SK-N-MC (cell line): ENCODE measurements around the gene TFPI2.
"Not testable (repeated sequence)": the region's sequence is repeated elsewhere in the genome, so short reads cannot be mapped to it uniquely, and the experiment has no call there.

Source experiments
- EZH2 ChIP-seq: fragments of 200-600 bp; sonication (generic); IDR thresholded peaks from one replicate; pipeline ENCODE4 v1.6.1; 2017; ENCODE audit warnings: antibody characterized with exemption
- POLR2AphosphoS5 ChIP-seq: IDR thresholded peaks from 2 replicates; pipeline ENCODE4 v1.6.1; 2012; ENCODE audit warnings: mild to moderate bottlenecking, low read depth, low read length, borderline replicate concordance

- not testable (repeated sequence) for TF ChIP-seq EZH2, POLR2AphosphoS5
Observed at GRCh38 chr7:93916315-93916714, 25.8 kb upstream of the TFPI2 start.
